ENCODE results near the gene C10orf53. TPM values are rescaled to one million over a fixed set of nuclear protein-coding genes. Genes with fewer than 3 reads are reported as not detected.

The C10orf53 gene
- total RNA-seq, 1 experiment from 2014 or later = not detected

DNA sequence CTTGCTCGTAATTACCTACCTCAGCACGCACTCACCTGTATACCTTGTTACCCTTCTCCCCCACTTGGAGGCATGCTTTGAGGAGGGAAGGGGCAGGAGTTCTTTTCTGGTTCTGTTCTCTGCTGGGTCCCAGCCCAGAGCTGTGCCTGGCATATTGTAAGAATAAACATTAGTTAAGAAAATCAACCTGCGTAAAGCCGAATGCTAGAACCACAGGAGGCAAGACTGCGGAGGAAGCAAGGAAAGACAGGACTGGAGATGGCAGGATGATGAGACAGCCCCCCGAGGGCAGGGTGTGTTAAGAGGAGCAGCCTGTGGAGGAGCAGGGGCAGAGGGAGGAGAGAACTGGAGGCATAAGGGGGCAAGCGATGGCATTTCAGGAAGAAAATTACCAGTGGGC, 9.5 kb downstream of the C10orf53 start:
- Histone ChIP-seq H3K9me3 (ENCODE audit: control insufficient read depth, low read depth, low read length) (peaks cover 13% of the 10 kb centered on the region), H2AK5ac (ENCODE audit: insufficient read length, low read length) (no peak overlapping the region), H3K18ac (ENCODE audit: insufficient read length, low read depth, low read length) (no peak overlapping the region), H3K4ac (ENCODE audit: low read depth, low read length) (no peak overlapping the region), H3K27ac (ENCODE audit: insufficient read length, low read depth, low read length) (no peak overlapping the region), H2BK15ac (ENCODE audit: low read depth, low read length) (no peak overlapping the region), H3K56ac (ENCODE audit: insufficient read length, low read depth, low read length) (no peak overlapping the region), H4K91ac (ENCODE audit: insufficient read length, low read depth, low read length) (no peak overlapping the region), H3K4me2 (ENCODE audit: insufficient read depth, insufficient read length, low read length) (peak overlapping the region; percentile 70), H3T11ph (ENCODE audit: low read length) (no peak overlapping the region), H3K9ac (ENCODE audit: extremely low read depth, insufficient read length, low read length) (no peak overlapping the region), H2BK12ac (ENCODE audit: insufficient read length, low read depth, low read length) (no peak overlapping the region), H2AFZ (ENCODE audit: low read length) (no peak overlapping the region), H2BK20ac (ENCODE audit: low read depth, low read length, poor library complexity, severe bottlenecking) (no peak overlapping the region), H4K5ac (ENCODE audit: insufficient read length, low read depth, low read length) (no peak overlapping the region), H3K79me2 (ENCODE audit: insufficient read depth, low read length) (no peaks in the 10 kb centered on the region), H3K14ac (ENCODE audit: insufficient read depth, low read length) (no peak overlapping the region), H4K20me1 (ENCODE audit: control insufficient read depth, insufficient read depth, insufficient read length) (no peaks in the 10 kb centered on the region), H3K23ac (ENCODE audit: insufficient read length, low read depth, low read length) (no peak overlapping the region), H3K79me1 (ENCODE audit: insufficient read depth, low read depth, low read length, poor library complexity, severe bottlenecking) (no peaks in the 10 kb centered on the region), H3K27me3 (ENCODE audit: insufficient read depth, low read length) (peaks cover 56% of the 10 kb centered on the region), H3K4me1 (ENCODE audit: insufficient read depth, low read length) (peaks cover 4% of the 10 kb centered on the region; the same call in 1 of the 2 replicates), H2BK120ac (ENCODE audit: low read depth, low read length, poor library complexity, severe bottlenecking) (no peak overlapping the region), H4K8ac (replicated peaks; ENCODE audit: insufficient read length, low read depth, low read length) (no peak overlapping the region), H2BK5ac (ENCODE audit: insufficient read length, low read length) (no peak overlapping the region), H3K23me2 (ENCODE audit: insufficient read length, low read depth, low read length, poor library complexity, severe bottlenecking) (peaks cover 6% of the 10 kb centered on the region)
- H3K4me3 Mint-ChIP-seq = peak overlapping the region; percentile 17 to 65; a peak in 4 of 5 replicates
- peaks cover 0 to 19% (median 16%) of the 10 kb centered on the region in 3 experiments; a peak in 5 of 7 replicates for H3K36me3 Mint-ChIP-seq (ENCODE audit: insufficient read depth in 1 of 3, low read depth in 3 of 3)
- H3K27me3 Mint-ChIP-seq (ENCODE audit: low read depth) = peaks cover 100% of the 10 kb centered on the region
- no CpG with 5 or more reads among the region's 7 CpGs for WGBS (ENCODE audit: extremely low coverage, insufficient read length, low lambda C conversion rate)
- peaks cover 50 to 53% of the 10 kb centered on the region in 2 experiments for H3K4me1 Mint-ChIP-seq
- TF ChIP-seq, protein P1, sequence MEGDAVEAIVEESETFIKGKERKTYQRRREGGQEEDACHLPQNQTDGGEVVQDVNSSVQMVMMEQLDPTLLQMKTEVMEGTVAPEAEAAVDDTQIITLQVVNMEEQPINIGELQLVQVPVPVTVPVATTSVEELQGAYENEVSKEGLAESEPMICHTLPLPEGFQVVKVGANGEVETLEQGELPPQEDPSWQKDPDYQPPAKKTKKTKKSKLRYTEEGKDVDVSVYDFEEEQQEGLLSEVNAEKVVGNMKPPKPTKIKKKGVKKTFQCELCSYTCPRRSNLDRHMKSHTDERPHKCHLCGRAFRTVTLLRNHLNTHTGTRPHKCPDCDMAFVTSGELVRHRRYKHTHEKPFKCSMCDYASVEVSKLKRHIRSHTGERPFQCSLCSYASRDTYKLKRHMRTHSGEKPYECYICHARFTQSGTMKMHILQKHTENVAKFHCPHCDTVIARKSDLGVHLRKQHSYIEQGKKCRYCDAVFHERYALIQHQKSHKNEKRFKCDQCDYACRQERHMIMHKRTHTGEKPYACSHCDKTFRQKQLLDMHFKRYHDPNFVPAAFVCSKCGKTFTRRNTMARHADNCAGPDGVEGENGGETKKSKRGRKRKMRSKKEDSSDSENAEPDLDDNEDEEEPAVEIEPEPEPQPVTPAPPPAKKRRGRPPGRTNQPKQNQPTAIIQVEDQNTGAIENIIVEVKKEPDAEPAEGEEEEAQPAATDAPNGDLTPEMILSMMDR (conservative IDR thresholded peaks at IDR 0.05) = no peak
- H3K27ac Mint-ChIP-seq = peak overlapping the region in 1 of 3 experiments; percentile 9; a peak in 1 of 7 replicates
- DNase-seq = no peak
- H3K9me3 Mint-ChIP-seq = peaks cover 21 to 39% of the 10 kb centered on the region in 2 experiments
